GM12874 (cell line): ENCODE results near the gene HPCAL1.

Experiments used
- CTCF ChIP-seq: IDR thresholded peaks from 2 replicates; pipeline ENCODE4 v1.5.1; 2011; ENCODE audit warnings: low read depth, mild to moderate bottlenecking, control low read depth, low read length, moderate library complexity; ENCODE audit not compliant: insufficient read depth

The HPCAL1 gene

GRCh38 chr2:10283106-10284062 is 19.3 kb upstream of the HPCAL1 start:
- TF ChIP-seq CTCF = no peak

- TF ChIP-seq CTCF = no peak
Observed at GRCh38 chr2:10284108-10284870, 18.4 kb upstream of the HPCAL1 start.

GRCh38 chr2:10285191-10285555 is 17.5 kb upstream of the HPCAL1 start:
- TF ChIP-seq CTCF = no peak

GRCh38 chr2:10285556-10286198 is 17.0 kb upstream of the HPCAL1 start:
- no peak for TF ChIP-seq CTCF

GRCh38 chr2:10286216-10287037 is 16.3 kb upstream of the HPCAL1 start:
- no peak for TF ChIP-seq CTCF

- TF ChIP-seq CTCF = no peak
Observed at GRCh38 chr2:10287761-10288160, 14.9 kb upstream of the HPCAL1 start.
